ENCODE measurements around the gene KLC1.

DNA sequence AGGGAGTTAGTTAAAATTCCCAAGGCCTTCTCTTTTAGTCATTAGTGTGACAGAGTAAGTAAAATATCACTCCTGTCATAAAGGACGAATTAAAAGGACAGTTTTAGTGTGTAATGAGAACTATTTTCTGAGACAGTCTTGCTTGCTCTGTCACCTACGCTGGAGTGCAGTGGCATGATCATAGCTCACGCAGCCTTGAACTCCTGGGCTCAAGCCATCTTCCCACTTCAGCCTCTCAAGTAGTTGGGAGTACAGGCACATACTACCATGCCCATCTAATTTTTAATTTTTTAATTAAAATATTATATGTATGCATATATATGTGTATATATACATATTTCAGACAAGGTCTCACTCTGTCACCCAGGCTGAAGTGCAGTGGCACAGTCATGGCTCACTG, 17.2 kb downstream of the KLC1 start:
- TF ChIP-seq, protein P1, sequence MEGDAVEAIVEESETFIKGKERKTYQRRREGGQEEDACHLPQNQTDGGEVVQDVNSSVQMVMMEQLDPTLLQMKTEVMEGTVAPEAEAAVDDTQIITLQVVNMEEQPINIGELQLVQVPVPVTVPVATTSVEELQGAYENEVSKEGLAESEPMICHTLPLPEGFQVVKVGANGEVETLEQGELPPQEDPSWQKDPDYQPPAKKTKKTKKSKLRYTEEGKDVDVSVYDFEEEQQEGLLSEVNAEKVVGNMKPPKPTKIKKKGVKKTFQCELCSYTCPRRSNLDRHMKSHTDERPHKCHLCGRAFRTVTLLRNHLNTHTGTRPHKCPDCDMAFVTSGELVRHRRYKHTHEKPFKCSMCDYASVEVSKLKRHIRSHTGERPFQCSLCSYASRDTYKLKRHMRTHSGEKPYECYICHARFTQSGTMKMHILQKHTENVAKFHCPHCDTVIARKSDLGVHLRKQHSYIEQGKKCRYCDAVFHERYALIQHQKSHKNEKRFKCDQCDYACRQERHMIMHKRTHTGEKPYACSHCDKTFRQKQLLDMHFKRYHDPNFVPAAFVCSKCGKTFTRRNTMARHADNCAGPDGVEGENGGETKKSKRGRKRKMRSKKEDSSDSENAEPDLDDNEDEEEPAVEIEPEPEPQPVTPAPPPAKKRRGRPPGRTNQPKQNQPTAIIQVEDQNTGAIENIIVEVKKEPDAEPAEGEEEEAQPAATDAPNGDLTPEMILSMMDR (IDR thresholded peaks at IDR 0.05), result no peak
- TF ChIP-seq EP300 (IDR thresholded peaks at IDR 0.05), result no peak
- no peak for TF ChIP-seq POLR2AphosphoS5 (IDR thresholded peaks at IDR 0.05)
- no peak for TF ChIP-seq POLR2A (IDR thresholded peaks at IDR 0.05)

Measured in sigmoid colon (tissue), 4 donors.